ENCODE results near the gene ENTPD7.
A peak's percentile ranks its signal among the peaks of the same experiment; 100 is the strongest.

ENTPD7 gene

GRCh38 chr10:99685597-99685967 lies 26.3 kb downstream of the ENTPD7 start:
- H3K4me3 ChIP-seq (ENCODE audit: low read depth, low read length) = no peak overlapping the region
- DNase-seq = no peak
- H3K36me3 ChIP-seq = no peaks in the 10 kb centered on the region
- no peak for TF ChIP-seq CTCF (IDR thresholded peaks at IDR 0.05; ENCODE audit: low read depth, low read length)
- H3K9me3 ChIP-seq = no peaks in the 10 kb centered on the region
- H3K4me1 ChIP-seq = no peaks in the 10 kb centered on the region
- H3K27me3 ChIP-seq = no peaks in the 10 kb centered on the region

GRCh38 chr10:99689461-99689860 lies 30.2 kb downstream of the ENTPD7 start:
- Histone ChIP-seq H3K9me3 (no peaks in the 10 kb centered on the region), H3K4me1 (no peaks in the 10 kb centered on the region), H3K4me3 (ENCODE audit: low read depth, low read length) (no peak overlapping the region), H3K36me3 (peaks cover 5% of the 10 kb centered on the region), H3K27me3 (no peaks in the 10 kb centered on the region)
- no peak for TF ChIP-seq CTCF (IDR thresholded peaks at IDR 0.05; ENCODE audit: low read depth, low read length)
- no peak for DNase-seq

GRCh38 chr10:99693933-99694583 lies 34.7 kb downstream of the ENTPD7 start:
- no peaks in the 10 kb centered on the region for H3K4me1 ChIP-seq
- H3K9me3 ChIP-seq = no peaks in the 10 kb centered on the region
- no peak overlapping the region for H3K4me3 ChIP-seq (ENCODE audit: low read depth, low read length)
- peaks cover 8% of the 10 kb centered on the region for H3K36me3 ChIP-seq
- no peaks in the 10 kb centered on the region for H3K27me3 ChIP-seq
- TF ChIP-seq CTCF (IDR thresholded peaks at IDR 0.05; ENCODE audit: low read depth, low read length) = no peak
- no peak for DNase-seq

GRCh38 chr10:99695761-99696160 lies 36.5 kb downstream of the ENTPD7 start:
- Histone ChIP-seq H3K9me3 (no peaks in the 10 kb centered on the region), H3K27me3 (no peaks in the 10 kb centered on the region), H3K4me1 (no peaks in the 10 kb centered on the region), H3K36me3 (peaks cover 10% of the 10 kb centered on the region), H3K4me3 (ENCODE audit: low read depth, low read length) (no peak overlapping the region)
- no peak for TF ChIP-seq CTCF (IDR thresholded peaks at IDR 0.05; ENCODE audit: low read depth, low read length)
- DNase-seq = no peak

- TF ChIP-seq CTCF (IDR thresholded peaks at IDR 0.05; ENCODE audit: low read depth, low read length) = peak; percentile 28
- H3K4me1 ChIP-seq = no peaks in the 10 kb centered on the region
- no peak for DNase-seq
- H3K36me3 ChIP-seq = peaks cover 6% of the 10 kb centered on the region
- no peaks in the 10 kb centered on the region for H3K27me3 ChIP-seq
- no peaks in the 10 kb centered on the region for H3K9me3 ChIP-seq
- no peak overlapping the region for H3K4me3 ChIP-seq (ENCODE audit: low read depth, low read length)
Observed at GRCh38 chr10:99698504-99699080, 39.3 kb downstream of the ENTPD7 start.

- no peak for TF ChIP-seq CTCF (IDR thresholded peaks at IDR 0.05; ENCODE audit: low read depth, low read length)
- DNase-seq = no peak
- Histone ChIP-seq H3K27me3 (no peaks in the 10 kb centered on the region), H3K4me1 (no peaks in the 10 kb centered on the region), H3K36me3 (peaks cover 6% of the 10 kb centered on the region), H3K4me3 (ENCODE audit: low read depth, low read length) (no peak overlapping the region), H3K9me3 (no peaks in the 10 kb centered on the region)
Observed at GRCh38 chr10:99700649-99701048, 41.3 kb downstream of the ENTPD7 start.

All from BE2C (cell line).